Measurements from ENCODE around the gene OPRD1.

- TF ChIP-seq CTCF (conservative IDR thresholded peaks at IDR 0.05; ENCODE audit: low read depth, low read length) (no peak), MXI1 (IDR thresholded peaks at IDR 0.05; ENCODE audit: borderline replicate concordance, low read depth, low read length) (no peak), MAFK (IDR thresholded peaks at IDR 0.05; ENCODE audit: low read depth, low read length) (no peak), RAD21 (IDR thresholded peaks at IDR 0.05; ENCODE audit: low read length) (no peak), FOS (IDR thresholded peaks at IDR 0.05; ENCODE audit: low read depth, low read length) (no peak), SMC3 (IDR thresholded peaks at IDR 0.05; ENCODE audit: low read depth, low read length) (no peak), POLR2A (IDR thresholded peaks at IDR 0.05; ENCODE audit: low read depth, low read length) (no peak), CEBPB (IDR thresholded peaks at IDR 0.05; ENCODE audit: low read depth, low read length) (no peak), RFX5 (IDR thresholded peaks at IDR 0.05; ENCODE audit: low read depth, low read length) (no peak), BHLHE40 (IDR thresholded peaks at IDR 0.05; ENCODE audit: low read depth, low read length) (no peak), CHD1 (IDR thresholded peaks at IDR 0.05; ENCODE audit: low read depth, low read length) (no peak)
Measured at GRCh38 chr1:28897789-28898188, 85.8 kb downstream of the OPRD1 start.
